Activated naive CD4-positive, alpha-beta T cell treated with anti-CD3 and anti-CD28 coated beads, Interleukin-2, amount 10 ng/mL, durations not matched to agents 7 days and 5 days (primary cell): ENCODE measurements around the gene DTNBP1.

ENCODE experiments used
- CTCF ChIA-PET: fragments of 350-600 bp; sonication (Branson Sonifier 250); formaldehyde crosslinking; loops from one replicate; lab custom pipeline; 2021; ENCODE audit warnings: antibody characterized with exemption; lab: Charles Lee
- DNase-seq: peaks from one replicate; pipeline ENCODE4 v3.0.0-alpha.2; 2020
- H3K27ac Mint-ChIP-seq: one replicate; pipeline ENCODE4 v1.8.0; 2021; ENCODE audit warnings: mild to moderate bottlenecking, moderate library complexity, mixed read lengths
- H3K27me3 Mint-ChIP-seq: one replicate; pipeline ENCODE4 v1.8.0; 2021; ENCODE audit warnings: mild to moderate bottlenecking, mixed read lengths
- H3K36me3 Mint-ChIP-seq: one replicate; pipeline ENCODE4 v1.8.0; 2021; ENCODE audit warnings: mixed read lengths
- H3K4me1 Mint-ChIP-seq: one replicate; pipeline ENCODE4 v1.8.0; 2021; ENCODE audit warnings: mixed read lengths
- H3K4me3 Mint-ChIP-seq: one replicate; pipeline ENCODE4 v1.8.0; 2021; ENCODE audit warnings: mild to moderate bottlenecking, moderate library complexity, mixed read lengths
- H3K9me3 Mint-ChIP-seq: one replicate; pipeline ENCODE4 v1.8.0; 2021; ENCODE audit warnings: mixed read lengths

The DTNBP1 gene

GRCh38 chr6:15626878-15627674 lies 35.8 kb downstream of the DTNBP1 start:
- Mint-ChIP-seq H3K27me3 (no peaks in the 10 kb centered on the region), H3K4me3 (no peak overlapping the region), H3K27ac (no peak overlapping the region), H3K9me3 (no peaks in the 10 kb centered on the region), H3K36me3 (no peaks in the 10 kb centered on the region), H3K4me1 (peaks cover 17% of the 10 kb centered on the region)
- no peak for DNase-seq
- CTCF ChIA-PET, result no interaction called here

DNA sequence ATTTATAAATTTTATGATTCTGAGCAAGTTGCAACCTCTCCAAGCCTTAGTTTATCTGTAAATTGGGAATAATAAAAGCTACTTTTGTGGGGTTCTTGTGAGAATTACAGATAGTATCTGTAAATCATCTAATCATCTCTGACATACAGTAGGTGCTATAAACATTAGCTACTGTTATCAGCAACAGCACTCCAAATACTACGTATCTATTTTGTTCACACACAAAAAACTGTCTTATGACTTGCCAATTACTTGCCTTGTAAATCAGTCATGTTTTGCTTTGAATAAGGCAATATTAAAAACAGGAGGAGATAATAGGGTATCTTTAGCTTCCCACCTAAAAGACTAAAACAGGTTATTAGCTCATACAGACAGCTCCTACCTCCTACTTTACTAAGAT lies 36.7 kb downstream of the DTNBP1 start:
- H3K27me3 Mint-ChIP-seq, result no peaks in the 10 kb centered on the region
- no peak overlapping the region for H3K4me3 Mint-ChIP-seq
- H3K36me3 Mint-ChIP-seq, result peaks cover 3% of the 10 kb centered on the region
- peaks cover 17% of the 10 kb centered on the region for H3K4me1 Mint-ChIP-seq
- H3K27ac Mint-ChIP-seq, result no peak overlapping the region
- CTCF ChIA-PET, result no interaction called here
- no peak for DNase-seq
- H3K9me3 Mint-ChIP-seq, result no peaks in the 10 kb centered on the region

DNA sequence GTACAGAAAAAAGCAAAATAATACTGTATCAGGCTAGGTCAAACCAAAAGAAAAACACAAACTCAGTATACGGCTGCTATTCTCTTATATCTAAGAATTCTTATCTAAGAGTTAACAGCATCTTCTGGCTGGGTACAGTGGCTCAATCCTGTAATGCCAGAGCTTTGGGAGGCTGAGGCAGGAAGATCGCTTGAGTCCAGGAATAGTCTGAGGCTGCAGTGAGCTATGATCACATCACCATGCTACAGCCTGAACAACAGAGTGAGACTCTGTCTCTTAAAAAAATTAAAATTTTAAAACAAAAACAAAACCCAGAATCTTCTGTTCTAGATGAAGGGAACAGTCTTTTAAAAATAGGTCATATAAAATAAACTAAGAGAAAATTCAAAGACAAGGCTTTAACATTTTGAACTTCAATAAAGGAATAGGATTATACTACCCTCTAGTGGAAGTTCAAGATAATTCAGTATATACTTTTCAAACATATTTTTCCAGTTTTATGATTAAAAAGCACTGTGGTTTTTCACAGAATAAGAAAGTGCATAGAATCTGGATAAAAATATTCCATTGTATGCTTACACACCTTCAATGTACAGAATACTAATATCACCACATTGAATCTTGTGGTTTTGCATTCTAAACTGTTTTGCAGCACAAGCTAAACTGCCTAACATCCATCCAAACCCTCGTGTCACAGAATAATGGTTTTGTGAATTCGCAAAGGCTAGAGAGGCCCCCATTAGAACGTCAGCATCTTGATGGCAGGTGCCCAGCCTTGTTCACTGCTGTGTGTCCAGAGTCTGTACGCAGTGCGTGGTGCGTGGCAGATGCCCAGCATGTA lies 39.3 kb downstream of the DTNBP1 start:
- H3K27ac Mint-ChIP-seq, result no peak overlapping the region
- no peaks in the 10 kb centered on the region for H3K9me3 Mint-ChIP-seq
- H3K4me3 Mint-ChIP-seq, result no peak overlapping the region
- CTCF ChIA-PET, result interaction anchor here (0.9 to 1.6 kb wide), 16 partner anchors 13 to 1813 kb away, joined by 3 to 6 read pairs (median 3); no protein-coding TSS in a partner anchor
- peaks cover 10% of the 10 kb centered on the region for H3K4me1 Mint-ChIP-seq
- no peak for DNase-seq
- H3K36me3 Mint-ChIP-seq, result peaks cover 3% of the 10 kb centered on the region
- no peaks in the 10 kb centered on the region for H3K27me3 Mint-ChIP-seq

DNA sequence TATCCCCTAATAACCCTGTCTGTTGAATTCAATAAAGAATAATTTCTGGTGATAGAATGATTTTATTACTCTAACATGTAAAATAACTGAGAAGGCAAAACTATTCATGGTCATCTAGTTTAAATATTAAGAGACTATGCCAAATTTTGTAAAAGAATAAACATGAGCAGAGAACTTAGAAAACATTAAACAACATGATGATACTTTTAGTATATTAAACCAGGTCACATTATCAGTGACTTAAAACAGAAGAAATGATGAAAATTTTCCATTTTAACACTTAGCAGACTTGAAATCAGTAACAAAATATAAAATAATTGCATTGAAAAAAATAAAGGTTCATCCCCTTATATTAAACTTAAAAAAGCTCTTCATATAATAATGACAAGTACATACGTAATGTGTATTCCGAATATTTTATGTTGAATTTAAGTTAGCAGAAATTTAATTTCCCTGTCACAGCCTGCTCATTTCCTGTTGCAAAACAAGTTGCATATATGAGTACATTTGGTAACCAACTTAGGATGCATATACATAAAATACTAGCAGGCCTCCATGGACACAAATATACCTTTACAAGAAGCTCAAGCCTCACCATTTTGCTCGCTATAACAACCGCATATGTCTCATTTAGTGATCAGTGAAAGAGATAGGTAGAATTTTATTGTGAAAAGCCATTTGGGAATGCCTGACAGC lies 40.6 kb downstream of the DTNBP1 start:
- Mint-ChIP-seq H3K27ac (no peak overlapping the region), H3K4me1 (peaks cover 2% of the 10 kb centered on the region), H3K9me3 (no peaks in the 10 kb centered on the region), H3K27me3 (no peaks in the 10 kb centered on the region), H3K36me3 (peaks cover 3% of the 10 kb centered on the region), H3K4me3 (no peak overlapping the region)
- CTCF ChIA-PET, result interaction anchor here (1.0 to 1.6 kb wide), 6 partner anchors 12 to 1492 kb away, joined by 3 to 5 read pairs (median 3); no protein-coding TSS in a partner anchor
- no peak for DNase-seq

GRCh38 chr6:15621203-15622044 lies 41.4 kb downstream of the DTNBP1 start:
- Mint-ChIP-seq H3K4me1 (no peaks in the 10 kb centered on the region), H3K36me3 (peaks cover 3% of the 10 kb centered on the region), H3K4me3 (no peak overlapping the region), H3K27ac (peak overlapping the region; percentile 0), H3K27me3 (no peaks in the 10 kb centered on the region), H3K9me3 (no peaks in the 10 kb centered on the region)
- CTCF ChIA-PET, result interaction anchor here (1.0 to 1.6 kb wide), 4 partner anchors 10 to 298 kb away, joined by 3 to 5 read pairs (median 3); no protein-coding TSS in a partner anchor
- DNase-seq, result no peak

- no peaks in the 10 kb centered on the region for H3K4me1 Mint-ChIP-seq
- H3K36me3 Mint-ChIP-seq, result peaks cover 3% of the 10 kb centered on the region
- CTCF ChIA-PET, result interaction anchor here (0.6 to 1.5 kb wide), 3 partner anchors 10 to 693 kb away, joined by 3 read pairs; no protein-coding TSS in a partner anchor
These were observed 42.2 kb downstream of the DTNBP1 start for GRCh38 chr6:15620611-15621010.

GRCh38 chr6:15619330-15619729 lies 43.5 kb downstream of the DTNBP1 start:
- Mint-ChIP-seq H3K9me3 (no peaks in the 10 kb centered on the region), H3K27ac (no peak overlapping the region), H3K27me3 (no peaks in the 10 kb centered on the region), H3K4me3 (no peak overlapping the region), H3K4me1 (no peaks in the 10 kb centered on the region), H3K36me3 (peaks cover 10% of the 10 kb centered on the region)
- CTCF ChIA-PET, result interaction anchor here (0.6 kb wide), 1 partner anchor 1539 kb away, joined by 3 read pairs; no protein-coding TSS in a partner anchor
- DNase-seq, result no peak

More at GRCh38 chr6:15620611-15621010, 42.2 kb downstream of the DTNBP1 start:
- H3K4me3 Mint-ChIP-seq, result no peak overlapping the region
- no peak for DNase-seq
- no peaks in the 10 kb centered on the region for H3K27me3 Mint-ChIP-seq
- H3K9me3 Mint-ChIP-seq, result no peaks in the 10 kb centered on the region
- H3K27ac Mint-ChIP-seq, result no peak overlapping the region

- no peak overlapping the region for H3K27ac Mint-ChIP-seq
These were observed 44.1 kb downstream of the DTNBP1 start for GRCh38 chr6:15618685-15619084.

DNA sequence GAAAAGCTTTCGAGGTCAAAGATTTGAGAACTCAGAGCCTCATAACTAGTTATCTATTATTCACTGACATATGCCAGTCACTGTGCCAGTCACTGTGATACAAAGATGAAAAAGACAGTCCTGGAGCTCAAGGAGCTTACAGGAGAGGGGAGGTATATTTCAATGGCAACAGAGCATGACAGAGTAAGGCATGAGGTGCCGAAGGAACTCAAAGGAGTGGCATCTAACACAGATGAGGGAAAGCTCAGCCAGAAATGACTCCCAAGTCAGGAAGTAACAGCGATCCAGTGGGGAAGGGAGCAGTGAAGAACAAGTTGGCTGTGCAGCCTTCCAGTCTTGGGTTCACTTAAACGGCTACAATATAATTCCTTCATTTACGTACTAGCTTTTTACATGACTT lies 46.6 kb downstream of the DTNBP1 start:
- Mint-ChIP-seq H3K27ac (no peak overlapping the region), H3K36me3 (peaks cover 25% of the 10 kb centered on the region), H3K9me3 (no peaks in the 10 kb centered on the region), H3K27me3 (no peaks in the 10 kb centered on the region), H3K4me3 (no peak overlapping the region), H3K4me1 (peaks cover 12% of the 10 kb centered on the region)
- CTCF ChIA-PET, result no interaction called here
- no peak for DNase-seq

More at GRCh38 chr6:15618685-15619084, 44.1 kb downstream of the DTNBP1 start:
- Mint-ChIP-seq H3K27me3 (no peaks in the 10 kb centered on the region), H3K9me3 (no peaks in the 10 kb centered on the region), H3K4me3 (no peak overlapping the region), H3K4me1 (no peaks in the 10 kb centered on the region), H3K36me3 (peaks cover 17% of the 10 kb centered on the region)
- CTCF ChIA-PET, result interaction anchor here (0.7 kb wide), 1 partner anchor 396 kb away, joined by 3 read pairs; no protein-coding TSS in a partner anchor
- no peak for DNase-seq

DNA sequence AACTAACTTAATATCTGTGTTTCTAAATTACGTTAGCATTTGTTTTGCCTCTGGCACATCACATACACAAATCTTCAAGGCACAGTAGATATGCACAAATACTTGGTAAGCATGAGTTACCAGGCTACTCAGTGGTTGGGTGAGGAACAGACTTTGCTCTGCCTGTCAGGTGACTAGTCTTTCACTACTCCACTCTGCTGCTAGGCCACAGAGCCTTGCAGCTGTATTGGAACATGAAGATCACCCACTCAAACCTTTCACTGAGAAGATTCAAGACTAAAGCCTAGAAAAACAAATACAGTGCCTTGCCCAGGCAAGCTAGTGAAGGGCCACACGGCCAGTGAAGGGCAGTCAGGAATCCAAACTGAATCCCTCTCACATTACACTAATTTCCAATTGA lies 47.0 kb downstream of the DTNBP1 start:
- CTCF ChIA-PET, result no interaction called here
- H3K4me3 Mint-ChIP-seq, result no peak overlapping the region
- peaks cover 25% of the 10 kb centered on the region for H3K36me3 Mint-ChIP-seq
- DNase-seq, result no peak
- peaks cover 12% of the 10 kb centered on the region for H3K4me1 Mint-ChIP-seq
- H3K27me3 Mint-ChIP-seq, result no peaks in the 10 kb centered on the region
- no peak overlapping the region for H3K27ac Mint-ChIP-seq
- no peaks in the 10 kb centered on the region for H3K9me3 Mint-ChIP-seq

- Mint-ChIP-seq H3K4me3 (no peak overlapping the region), H3K27ac (no peak overlapping the region), H3K27me3 (no peaks in the 10 kb centered on the region), H3K36me3 (peaks cover 29% of the 10 kb centered on the region), H3K4me1 (peaks cover 12% of the 10 kb centered on the region), H3K9me3 (no peaks in the 10 kb centered on the region)
- no peak for DNase-seq
- CTCF ChIA-PET, result no interaction called here
These were observed 48.6 kb downstream of the DTNBP1 start for GRCh38 chr6:15614277-15614676.

- no peak overlapping the region for H3K27ac Mint-ChIP-seq
- CTCF ChIA-PET, result interaction anchor here (2.2 kb wide), 1 partner anchor 597 kb away, joined by 4 read pairs; no protein-coding TSS in a partner anchor
- no peak for DNase-seq
- no peaks in the 10 kb centered on the region for H3K9me3 Mint-ChIP-seq
- H3K4me3 Mint-ChIP-seq, result no peak overlapping the region
- H3K4me1 Mint-ChIP-seq, result peaks cover 12% of the 10 kb centered on the region
- peaks cover 15% of the 10 kb centered on the region for H3K36me3 Mint-ChIP-seq
- no peaks in the 10 kb centered on the region for H3K27me3 Mint-ChIP-seq
These were observed 54.4 kb downstream of the DTNBP1 start for GRCh38 chr6:15608396-15608795.

- Mint-ChIP-seq H3K27me3 (no peaks in the 10 kb centered on the region), H3K27ac (no peak overlapping the region), H3K36me3 (peaks cover 14% of the 10 kb centered on the region)
These were observed 55.2 kb downstream of the DTNBP1 start for GRCh38 chr6:15607603-15608002.

More at GRCh38 chr6:15607603-15608002, 55.2 kb downstream of the DTNBP1 start:
- no peak for DNase-seq
- CTCF ChIA-PET, result interaction anchor here (2.2 kb wide), 1 partner anchor 598 kb away, joined by 4 read pairs; no protein-coding TSS in a partner anchor
- H3K9me3 Mint-ChIP-seq, result no peaks in the 10 kb centered on the region
- H3K4me1 Mint-ChIP-seq, result peaks cover 9% of the 10 kb centered on the region
- H3K4me3 Mint-ChIP-seq, result no peak overlapping the region
